Fibroblast of mammary gland (primary cell): ENCODE measurements around the gene IQCE.

Source experiments
- DNase-seq: peaks from one replicate; pipeline ENCODE4 v3.0.0-alpha.2; 2010; ENCODE audit warnings: low read depth
- H3K4me3 ChIP-seq: 2 replicates; pipeline ENCODE4 v1.5.1; 2011; ENCODE audit warnings: low read depth, mild to moderate bottlenecking, low read length, moderate library complexity; ENCODE audit not compliant: control insufficient read depth
- TF ChIP-seq, protein P1 (sequence below): conservative IDR thresholded peaks from 2 replicates; pipeline ENCODE4 v1.5.1; 2011; ENCODE audit warnings: low read depth, low read length, inconsistent platforms; ENCODE audit not compliant: control insufficient read depth, insufficient read depth

The IQCE gene

DNA sequence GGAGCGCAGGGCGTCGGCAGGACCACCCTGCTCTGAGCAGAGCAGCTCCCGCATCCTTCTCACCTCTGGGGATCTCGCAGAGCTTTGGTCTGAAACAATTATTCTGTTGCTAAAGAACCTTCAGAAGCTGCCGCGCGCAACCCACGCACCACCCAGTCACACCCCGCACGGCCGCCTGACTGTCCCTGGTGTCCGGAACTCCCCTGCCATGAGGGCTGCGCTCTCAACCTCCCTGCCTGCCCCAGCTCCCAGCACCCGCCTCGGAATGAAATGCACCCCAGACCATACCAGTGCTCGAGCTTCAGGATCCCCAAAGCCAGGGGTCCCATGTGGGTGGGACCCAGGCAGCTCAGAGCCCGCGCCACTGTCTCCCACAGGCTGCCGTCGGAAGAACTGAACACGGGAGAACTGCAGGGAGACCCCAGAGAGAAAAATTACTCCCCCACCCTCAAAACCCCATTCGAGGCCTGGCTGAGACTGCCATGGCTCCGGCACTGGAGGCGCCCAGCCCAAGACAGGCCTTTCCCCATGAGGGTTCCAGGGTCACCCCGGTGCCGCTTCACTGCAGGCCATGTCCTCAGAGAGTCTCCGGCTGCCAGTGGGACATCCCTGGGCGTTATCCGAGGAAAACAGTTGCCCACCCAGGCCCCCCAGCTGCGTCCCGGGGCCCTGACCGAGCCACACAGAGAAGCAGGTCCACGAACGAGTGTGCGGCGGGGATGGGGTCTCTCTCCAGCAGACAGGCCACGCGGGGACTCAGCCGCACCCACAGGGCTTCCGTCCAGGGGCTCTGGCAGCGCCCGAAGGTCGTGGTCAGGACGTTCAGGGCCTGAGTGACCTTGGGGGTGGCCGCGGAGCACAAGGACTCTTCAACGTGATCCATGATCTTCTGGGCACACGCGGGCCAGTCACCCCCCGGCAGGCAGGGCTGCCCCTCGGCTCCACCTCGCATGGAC is 15.6 kb upstream of the IQCE start:
- TF ChIP-seq, protein P1, sequence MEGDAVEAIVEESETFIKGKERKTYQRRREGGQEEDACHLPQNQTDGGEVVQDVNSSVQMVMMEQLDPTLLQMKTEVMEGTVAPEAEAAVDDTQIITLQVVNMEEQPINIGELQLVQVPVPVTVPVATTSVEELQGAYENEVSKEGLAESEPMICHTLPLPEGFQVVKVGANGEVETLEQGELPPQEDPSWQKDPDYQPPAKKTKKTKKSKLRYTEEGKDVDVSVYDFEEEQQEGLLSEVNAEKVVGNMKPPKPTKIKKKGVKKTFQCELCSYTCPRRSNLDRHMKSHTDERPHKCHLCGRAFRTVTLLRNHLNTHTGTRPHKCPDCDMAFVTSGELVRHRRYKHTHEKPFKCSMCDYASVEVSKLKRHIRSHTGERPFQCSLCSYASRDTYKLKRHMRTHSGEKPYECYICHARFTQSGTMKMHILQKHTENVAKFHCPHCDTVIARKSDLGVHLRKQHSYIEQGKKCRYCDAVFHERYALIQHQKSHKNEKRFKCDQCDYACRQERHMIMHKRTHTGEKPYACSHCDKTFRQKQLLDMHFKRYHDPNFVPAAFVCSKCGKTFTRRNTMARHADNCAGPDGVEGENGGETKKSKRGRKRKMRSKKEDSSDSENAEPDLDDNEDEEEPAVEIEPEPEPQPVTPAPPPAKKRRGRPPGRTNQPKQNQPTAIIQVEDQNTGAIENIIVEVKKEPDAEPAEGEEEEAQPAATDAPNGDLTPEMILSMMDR = no peak
- DNase-seq = no peak
- H3K4me3 ChIP-seq = no peak overlapping the region

- TF ChIP-seq, protein P1 = no peak
- DNase-seq = no peak
- H3K4me3 ChIP-seq = no peak overlapping the region
Measured at GRCh38 chr7:2544541-2545188, 14.1 kb upstream of the IQCE start.

DNA sequence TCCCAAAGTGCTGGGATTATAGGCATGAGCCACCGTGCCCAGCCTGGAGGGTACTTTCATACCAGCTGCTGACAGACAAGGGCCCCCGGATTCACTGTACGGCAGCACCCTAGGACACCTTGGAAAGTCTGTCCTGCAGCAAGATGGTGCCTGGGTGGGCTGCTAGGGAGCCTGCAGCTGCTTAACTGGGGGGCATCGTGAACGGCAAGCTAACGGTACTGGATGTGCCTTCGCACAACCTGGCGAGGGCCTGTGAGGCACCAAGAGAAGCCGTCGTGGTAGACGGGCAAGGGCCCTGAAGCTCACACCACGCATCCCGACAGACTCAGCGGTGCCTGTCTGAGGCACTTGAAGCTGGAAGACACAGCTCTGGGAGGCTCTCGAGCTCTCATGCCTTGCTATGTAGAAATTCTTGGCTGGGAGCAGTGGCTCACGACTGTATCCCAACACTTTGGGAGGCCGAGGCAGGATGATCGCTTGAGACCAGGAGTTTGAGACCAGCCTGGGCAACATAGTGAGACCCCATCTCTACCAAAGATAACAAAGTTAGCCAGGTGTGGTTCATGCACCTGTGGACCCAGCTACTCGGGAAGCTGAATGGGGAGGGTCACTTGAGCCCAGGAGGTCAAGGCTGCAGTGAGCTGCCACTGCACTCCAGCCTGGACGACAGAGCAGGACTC is 12.9 kb upstream of the IQCE start:
- no peak overlapping the region for H3K4me3 ChIP-seq
- TF ChIP-seq, protein P1 = no peak
- no peak for DNase-seq

DNA sequence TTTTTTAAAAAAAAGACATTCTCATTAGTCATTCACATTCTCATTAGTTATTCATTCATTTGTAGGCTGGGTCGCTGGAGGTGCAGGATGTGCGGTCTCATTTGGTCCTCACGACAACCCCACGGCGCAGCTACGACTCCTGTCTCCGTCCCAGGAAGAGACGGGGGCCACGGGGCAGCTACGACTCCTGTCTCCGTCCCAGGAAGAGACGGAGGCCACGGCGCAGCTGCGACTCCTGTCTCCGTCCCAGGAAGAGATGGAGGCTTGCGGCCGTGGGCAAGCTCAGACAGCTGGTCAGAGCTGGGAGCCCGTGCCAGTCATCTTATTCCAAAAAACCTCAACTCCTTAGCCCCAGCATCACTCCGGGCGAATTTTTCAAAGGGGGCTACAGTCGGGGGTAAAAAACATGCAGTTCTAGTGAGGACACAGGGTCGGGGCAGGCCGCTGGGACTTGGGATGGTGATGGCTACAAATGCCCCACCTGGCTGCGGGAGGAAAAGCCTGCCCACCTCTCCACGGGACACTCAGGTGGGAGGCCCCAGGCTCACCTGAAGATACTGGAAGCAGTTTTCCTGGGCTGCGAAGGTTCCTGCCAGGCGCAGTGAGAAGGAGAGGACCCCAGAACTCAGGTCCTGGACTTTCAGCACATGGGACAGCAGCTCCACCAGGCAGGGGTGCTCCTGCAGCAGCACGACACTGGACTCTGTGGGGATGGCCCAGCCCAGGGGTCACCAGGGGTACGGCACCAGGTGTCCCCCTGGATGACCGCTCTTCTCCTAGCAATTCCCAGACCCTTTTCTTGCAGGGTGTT is 11.8 kb upstream of the IQCE start:
- no peak overlapping the region for H3K4me3 ChIP-seq
- TF ChIP-seq, protein P1 = no peak
- DNase-seq = no peak

- DNase-seq = no peak
- H3K4me3 ChIP-seq = no peak overlapping the region
- TF ChIP-seq, protein P1 = no peak
Measured at GRCh38 chr7:2551418-2551817, 7.4 kb upstream of the IQCE start.

- TF ChIP-seq, protein P1 = no peak
- DNase-seq = peak; percentile 16
- H3K4me3 ChIP-seq = no peak overlapping the region
Measured at GRCh38 chr7:2553108-2553507, 5.7 kb upstream of the IQCE start.
